GM04503 (cell line): ENCODE measurements around the gene PLIN3.
"Not testable (repeated sequence)": the region's sequence is repeated elsewhere in the genome, so short reads cannot be mapped to it uniquely, and the experiment has no call there.

Experiments used
- DNase-seq: peaks from one replicate; pipeline ENCODE4 v3.0.0-alpha.2; 2012; ENCODE audit warnings: low read depth

The PLIN3 gene

DNA sequence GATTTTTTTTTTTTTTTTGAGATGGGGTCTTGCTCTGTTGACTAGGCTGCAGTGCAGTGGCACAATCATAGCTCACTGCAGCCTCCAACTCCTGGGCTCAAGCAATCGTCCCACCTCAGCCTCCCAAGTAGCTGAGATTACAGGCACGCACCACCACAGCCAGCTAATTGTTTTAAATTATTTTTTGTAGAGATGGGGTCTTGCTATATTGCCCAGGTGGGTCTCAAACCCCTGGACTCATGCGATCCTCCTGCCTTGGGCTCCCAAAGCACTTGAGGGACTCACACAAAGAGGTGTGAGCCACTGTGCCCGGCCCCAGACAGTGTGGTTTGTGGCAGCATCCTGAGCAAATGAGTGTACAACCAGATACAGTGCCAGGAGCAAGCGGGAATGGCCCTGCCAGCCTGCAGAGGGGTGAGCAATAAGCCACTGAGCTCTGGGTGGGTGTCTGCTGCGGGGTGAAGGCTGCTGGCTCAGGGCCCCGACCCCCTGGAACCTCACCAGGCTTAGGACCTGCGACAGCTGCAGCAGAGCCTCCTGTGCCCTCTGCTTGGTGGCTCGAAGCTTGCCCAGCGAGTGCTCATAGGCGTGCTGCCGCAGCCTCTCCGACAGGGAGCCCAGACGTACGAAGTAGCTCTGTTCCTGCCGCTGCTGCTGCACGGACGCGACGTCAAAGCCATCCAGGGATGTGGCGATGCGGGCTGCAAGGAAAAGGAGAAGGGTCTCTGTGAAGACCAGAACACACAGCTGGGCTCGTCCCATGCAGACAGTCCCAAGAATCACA lies 20.1 kb downstream of the PLIN3 start:
- DNase-seq: no peak

DNA sequence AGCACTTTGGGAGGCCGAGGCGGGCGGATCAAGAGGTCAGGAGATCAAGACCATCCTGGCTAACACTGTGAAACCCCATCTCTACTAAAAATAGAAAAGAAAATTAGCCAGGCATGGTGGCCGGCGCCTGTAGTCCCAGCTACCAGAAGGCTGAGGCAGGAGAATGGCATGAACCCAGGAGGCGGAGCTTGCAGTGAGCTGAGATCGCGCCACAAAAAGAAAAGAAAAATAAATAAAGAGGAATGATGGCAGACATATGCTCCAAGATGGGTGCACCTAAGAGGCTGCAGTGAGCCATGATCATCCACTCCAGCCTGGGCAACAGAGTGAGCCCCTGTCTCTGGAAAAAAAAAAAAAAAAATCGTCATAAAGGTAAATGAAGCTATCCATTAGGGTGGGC lies 21.5 kb downstream of the PLIN3 start:
- not testable (repeated sequence) for DNase-seq

- peak; percentile 67 for DNase-seq
Measured at GRCh38 chr19:4844348-4845179, 22.9 kb downstream of the PLIN3 start.

GRCh38 chr19:4843647-4843965 lies 23.9 kb downstream of the PLIN3 start:
- DNase-seq: no peak

GRCh38 chr19:4839192-4839591 lies 28.3 kb downstream of the PLIN3 start:
- no peak for DNase-seq

DNA sequence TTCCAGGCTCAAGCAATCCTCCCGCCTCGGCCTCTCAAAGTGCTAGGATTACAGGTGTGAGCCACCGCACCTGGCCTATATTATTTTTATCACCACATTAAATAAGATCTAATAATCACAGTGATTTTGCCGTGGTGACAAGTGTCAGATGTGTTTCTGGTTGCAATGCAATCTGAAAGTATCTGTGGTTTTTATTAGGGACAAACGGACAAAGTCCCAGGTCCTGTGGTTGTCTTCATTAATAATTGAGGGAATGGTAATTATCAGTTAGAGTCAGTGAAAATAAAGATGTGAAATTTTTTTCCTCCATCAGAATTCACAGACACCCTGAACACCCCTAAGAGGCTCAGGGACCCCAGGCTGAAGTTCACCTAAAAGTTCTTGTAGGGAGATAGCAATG lies 34.7 kb downstream of the PLIN3 start:
- DNase-seq: no peak

DNA sequence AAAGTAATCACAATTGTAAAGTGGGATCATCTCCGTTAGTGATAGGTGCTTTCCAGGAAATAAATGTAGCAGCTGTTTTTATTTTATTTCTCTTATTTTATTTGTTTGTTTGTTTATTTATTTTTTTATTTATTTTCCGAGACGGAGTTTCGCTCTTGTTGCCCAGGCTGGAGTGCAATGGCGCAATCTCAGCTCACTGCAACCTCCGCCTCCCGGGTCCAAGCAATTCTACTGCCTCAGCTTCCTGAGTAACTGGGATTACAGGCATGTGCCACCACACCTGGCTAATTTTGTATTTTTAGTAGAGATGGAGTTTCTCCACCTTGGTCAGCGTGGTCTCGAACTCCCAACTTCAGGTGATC lies 35.5 kb downstream of the PLIN3 start:
- DNase-seq: not testable (repeated sequence)

- DNase-seq: no peak
Measured at GRCh38 chr19:4831304-4831978, 36.0 kb downstream of the PLIN3 start, which contains the start of gene TICAM1. Gene TICAM1 (minus strand): TSS chr19:4831712. CDS start chr19:4818377, 13,335 bp downstream.

GRCh38 chr19:4830768-4831265 lies 36.6 kb downstream of the PLIN3 start:
- no peak for DNase-seq

DNA sequence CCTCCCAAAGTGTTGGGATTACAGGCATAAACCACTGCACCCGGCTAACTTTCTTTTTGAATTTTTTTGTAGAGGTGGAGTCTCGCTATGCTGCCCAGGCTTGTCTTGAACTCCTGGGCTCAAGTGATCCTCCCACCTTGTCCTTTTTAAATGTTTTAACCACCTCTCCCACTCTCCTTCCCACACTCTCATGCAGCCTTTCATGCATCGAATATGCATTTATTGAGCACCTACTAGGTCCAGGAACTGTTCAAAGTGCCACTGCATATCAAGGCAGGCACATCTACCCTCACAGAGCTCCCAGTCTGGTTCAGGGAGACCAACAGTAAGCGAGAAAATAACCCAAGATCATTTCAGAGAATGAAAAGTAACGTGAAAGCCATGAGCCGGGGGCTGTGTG lies 37.1 kb downstream of the PLIN3 start:
- no peak for DNase-seq

DNA sequence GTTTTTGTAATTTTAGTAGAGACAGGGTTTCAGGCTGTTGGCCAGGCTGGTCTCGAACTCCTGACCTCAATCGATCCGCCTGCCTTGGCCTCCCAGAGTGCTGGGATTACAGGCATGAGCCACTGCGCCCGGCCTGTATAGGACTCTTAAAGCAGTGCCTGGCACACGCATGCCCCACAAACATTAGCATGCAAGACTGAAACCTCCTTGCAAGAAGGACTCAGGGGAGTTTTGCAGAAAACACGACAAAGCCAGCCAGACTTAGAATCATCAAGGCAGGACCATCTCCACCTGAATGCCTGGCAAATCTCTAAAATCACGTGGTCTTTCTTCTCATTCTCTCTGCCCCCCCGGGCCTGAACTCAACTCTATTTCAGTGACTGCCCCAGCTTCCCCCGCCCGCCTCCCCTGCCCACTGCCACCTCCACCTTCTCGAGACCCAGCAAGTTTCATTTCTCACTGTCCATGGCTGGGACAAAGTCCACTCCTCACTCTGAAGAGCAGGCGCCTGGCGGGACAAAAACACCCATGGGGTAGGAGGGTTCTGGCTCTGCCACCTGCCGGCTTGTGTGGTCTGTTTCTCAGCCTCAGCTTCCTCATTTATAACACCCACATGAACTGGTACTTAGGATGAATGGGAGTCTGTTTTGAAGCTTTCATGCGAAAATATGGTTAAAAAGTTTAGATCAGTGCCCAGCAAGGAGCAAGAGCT lies 38.3 kb downstream of the PLIN3 start:
- DNase-seq: no peak

GRCh38 chr19:4823577-4823976 lies 43.9 kb downstream of the PLIN3 start:
- no peak for DNase-seq

DNA sequence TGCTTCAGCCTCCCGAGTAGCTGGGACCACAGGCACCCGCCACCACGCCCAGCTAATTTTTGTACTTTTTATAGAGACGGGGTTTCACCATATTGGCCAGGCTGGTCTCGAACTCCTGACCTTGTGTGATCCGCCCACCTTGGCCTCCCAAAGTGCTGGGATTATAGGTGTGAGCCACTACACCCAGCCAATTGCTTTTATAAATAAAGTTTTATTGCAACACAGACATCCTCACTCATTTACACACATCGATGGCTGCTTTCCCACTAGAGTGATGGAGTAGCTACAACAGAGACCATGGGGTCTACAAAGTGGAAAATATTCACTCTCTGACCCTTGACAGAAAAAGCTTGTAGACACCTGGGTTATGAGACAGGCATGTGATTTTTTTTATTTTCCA lies 45.1 kb downstream of the PLIN3 start:
- DNase-seq: not testable (repeated sequence)

GRCh38 chr19:4821265-4821664 lies 46.2 kb downstream of the PLIN3 start:
- DNase-seq: no peak

DNA sequence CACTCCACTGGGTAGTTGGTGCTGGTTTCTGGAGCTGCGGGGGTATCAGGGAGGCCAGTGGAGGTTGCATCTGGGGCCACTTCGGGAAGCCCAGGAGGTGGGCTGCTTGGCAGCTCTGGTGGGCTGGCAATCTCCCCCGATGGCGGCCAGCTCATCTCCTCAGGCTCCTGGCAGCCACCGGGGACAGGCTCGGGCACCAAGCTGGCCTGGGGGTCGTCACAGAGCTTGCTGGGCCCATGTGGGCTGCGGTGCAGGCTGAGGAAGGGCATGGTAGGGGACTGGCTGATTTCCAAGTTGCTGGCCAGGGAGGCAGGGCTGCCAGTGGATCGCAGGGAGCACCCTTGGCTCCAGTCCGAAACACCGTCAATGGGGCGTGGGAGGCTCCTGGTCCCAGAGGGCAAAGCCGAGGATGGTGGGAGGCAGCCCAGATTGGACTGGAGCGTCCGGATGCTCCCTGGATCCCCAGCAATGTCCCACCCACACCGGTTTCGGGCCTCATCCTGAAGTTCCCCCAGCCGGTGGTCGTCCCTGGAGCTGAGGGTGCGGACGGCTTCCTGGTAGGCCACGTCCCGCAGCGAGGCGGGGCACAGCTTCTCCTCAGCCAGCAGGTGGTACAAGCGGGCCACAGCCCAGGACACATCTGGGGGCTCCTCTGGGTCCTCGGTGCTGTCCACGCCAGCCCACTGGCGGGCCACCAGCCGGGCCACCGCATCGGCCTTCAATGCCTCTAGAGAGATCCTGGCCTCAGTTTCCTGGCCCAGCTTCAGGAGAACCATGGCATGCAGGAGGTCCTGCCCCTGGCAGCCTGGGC lies 49.8 kb downstream of the PLIN3 start:
- DNase-seq: no peak

DNA sequence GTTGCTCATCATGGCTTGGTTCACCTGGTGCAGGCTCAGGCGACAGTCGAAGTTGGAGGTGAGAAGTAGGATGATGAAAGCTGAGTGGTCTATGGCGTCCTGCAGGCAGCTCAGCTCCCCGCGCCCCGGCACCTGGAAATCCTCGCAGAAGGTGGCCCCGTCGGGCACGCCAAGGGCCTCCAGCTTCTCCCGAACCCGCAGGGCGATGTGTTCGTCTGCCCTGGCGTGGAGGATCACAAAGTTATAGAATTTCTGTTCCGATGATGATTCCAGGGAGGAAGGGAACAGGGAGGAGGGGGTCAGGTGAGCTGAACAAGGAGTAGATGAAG lies 50.6 kb downstream of the PLIN3 start:
- DNase-seq: no peak

GRCh38 chr19:4816202-4816949 lies 51.1 kb downstream of the PLIN3 start:
- no peak for DNase-seq

GRCh38 chr19:4815426-4816201 lies 51.9 kb downstream of the PLIN3 start:
- DNase-seq: no peak

GRCh38 chr19:4814625-4815425 lies 52.6 kb downstream of the PLIN3 start:
- peak; percentile 61 for DNase-seq
